Activated T-cell treated with anti-CD3 and anti-CD28 coated beads for 48 hours (primary cell): ENCODE results near the gene EIF4H.
"Not testable (repeated sequence)": the region's sequence is repeated elsewhere in the genome, so short reads cannot be mapped to it uniquely, and the experiment has no call there.

Source experiments
- DNase-seq: peaks from one replicate; pipeline ENCODE4 v3.0.0-alpha.2; 2020; ENCODE audit warnings: low read depth

EIF4H gene

GRCh38 chr7:74224907-74225306, 50.8 kb downstream of the EIF4H start:
- not testable (repeated sequence) for DNase-seq

DNA sequence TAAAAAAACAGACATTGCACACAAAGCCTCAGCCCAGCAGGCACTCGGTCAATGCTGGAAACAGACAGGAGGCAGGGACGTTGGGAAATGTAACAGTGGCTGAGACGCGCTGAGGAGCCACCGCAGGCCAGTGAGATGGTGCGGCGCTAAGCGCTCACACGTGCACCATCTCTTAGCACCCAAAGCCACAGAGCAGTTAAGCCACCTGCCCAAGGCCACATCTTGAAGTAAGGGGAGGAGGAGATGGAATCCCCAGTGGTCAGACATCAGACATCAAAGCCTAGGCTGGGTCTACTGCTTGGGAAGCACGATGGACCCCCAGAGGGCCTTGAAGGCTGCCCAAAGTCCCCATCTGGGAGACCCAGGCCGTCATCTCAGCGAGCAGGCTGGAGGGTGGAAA, 51.2 kb downstream of the EIF4H start:
- DNase-seq: no peak

- DNase-seq: no peak
Observed at GRCh38 chr7:74226633-74227032, 52.5 kb downstream of the EIF4H start.

DNA sequence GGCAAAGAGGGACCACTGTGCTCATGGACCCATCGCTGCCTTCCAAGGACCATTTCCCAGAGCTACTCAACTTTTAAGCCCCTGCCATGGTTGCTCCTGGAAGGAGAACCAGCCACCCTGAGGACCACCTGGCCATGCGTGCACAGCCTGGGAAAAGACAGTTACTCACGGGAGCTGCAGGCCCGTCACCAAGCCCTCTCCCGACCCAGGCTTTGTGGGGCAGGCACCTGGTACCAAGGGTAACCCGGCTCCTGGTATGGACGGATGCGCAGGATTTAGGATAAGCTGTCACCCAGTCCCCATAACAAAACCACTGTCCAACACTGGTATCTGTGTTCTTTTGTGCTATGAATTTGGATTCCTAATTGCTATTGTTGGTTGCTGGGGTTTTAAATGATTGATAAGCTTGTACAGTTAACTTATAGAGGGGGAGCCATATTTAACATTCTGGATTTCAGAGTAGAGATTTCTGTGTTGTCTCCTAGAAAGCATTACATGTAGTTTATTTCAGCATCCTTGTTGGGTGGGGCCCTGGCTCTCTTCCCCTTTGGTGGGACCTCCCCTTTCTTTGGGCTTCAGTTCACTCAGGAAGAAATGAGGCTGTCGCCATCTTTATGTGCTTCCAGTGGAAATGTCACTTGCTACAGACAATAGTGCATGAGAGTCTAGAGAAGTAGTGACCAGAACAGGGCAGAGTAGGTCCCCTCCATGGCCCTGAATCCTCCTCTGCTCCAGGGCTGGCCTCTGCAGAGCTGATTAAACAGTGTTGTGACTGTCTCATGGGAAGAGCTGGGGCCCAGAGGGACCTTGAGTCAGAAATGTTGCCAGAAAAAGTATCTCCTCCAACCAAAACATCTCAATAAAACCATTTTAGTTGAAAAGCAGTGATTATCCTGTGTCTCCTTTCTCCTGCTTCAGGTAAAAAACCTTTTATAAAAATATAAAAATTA, 55.1 kb downstream of the EIF4H start:
- DNase-seq: no peak

DNA sequence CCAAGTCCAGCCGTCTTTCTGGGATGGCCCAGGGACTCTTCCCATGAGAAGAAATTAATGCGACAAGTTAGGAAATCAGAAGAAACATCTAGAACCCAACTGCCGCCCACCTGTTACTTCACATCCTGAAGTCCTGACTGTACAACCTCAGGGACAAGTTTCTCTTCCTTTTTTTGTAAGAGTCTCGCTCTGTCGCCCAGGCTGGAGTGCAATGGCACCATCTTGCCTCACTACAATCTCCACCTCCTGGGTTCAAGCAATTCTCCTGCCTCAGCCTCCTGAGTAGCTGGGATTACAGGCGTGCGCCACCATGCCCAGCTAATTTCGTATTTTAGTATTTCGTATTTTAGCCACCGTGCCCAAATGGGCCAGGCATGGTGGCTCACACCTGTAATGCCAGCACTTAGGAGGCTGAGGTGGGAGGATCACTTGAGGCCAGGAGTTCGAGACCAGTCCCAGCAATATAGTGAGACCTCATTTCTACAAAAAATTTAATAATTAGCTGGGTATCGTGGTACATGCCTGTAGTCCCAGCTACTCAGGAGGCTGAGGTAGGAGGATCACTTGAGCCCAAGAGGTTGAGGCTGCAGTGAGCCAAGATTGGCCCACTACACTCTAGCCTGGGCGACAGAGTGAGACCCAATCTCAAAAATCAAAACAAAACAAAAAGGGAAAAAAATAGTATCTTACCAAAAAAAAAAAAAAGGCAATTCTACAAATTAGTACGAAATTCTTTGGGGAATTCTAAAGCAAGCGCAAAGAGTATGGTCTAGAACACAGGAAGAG, 56.5 kb downstream of the EIF4H start:
- DNase-seq: no peak

GRCh38 chr7:74231232-74231590, 57.1 kb downstream of the EIF4H start:
- DNase-seq: no peak

- DNase-seq: no peak
Observed at GRCh38 chr7:74233655-74234285, 59.6 kb downstream of the EIF4H start.

DNA sequence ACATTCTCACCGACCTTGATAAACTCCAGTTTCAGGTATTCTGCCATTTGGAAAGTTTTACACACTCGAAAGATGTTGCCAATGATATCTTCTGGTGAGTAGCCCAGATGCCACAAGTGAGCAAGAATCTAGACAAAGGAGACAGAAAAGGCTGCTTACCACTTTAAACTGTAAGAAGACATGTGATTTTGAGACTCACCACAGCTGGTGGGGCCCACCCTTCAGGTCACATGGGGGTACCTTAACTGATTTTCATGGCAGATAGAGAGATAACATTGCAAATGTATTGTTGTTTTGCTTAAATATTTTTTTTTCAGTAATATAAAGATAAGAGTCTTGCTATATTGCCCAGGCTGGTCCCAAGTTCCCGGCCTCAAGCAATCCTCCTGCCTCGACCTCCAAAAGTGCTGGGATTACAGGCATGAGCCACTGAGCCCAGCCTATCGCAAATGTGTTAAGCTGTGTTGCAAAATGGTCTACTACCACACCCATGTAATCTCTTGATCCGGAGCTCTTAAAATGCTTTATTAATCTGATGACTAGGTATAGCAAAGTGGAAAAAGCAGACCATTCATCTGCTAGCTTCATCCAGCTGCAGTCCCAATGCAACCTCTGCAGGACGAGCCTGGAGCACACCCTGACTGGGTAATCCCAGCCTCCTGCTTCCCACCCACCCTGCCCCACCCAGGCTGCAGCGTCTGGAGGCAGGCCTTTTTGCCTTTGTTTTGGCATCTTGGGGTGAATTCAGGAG, 61.5 kb downstream of the EIF4H start:
- DNase-seq: no peak

DNA sequence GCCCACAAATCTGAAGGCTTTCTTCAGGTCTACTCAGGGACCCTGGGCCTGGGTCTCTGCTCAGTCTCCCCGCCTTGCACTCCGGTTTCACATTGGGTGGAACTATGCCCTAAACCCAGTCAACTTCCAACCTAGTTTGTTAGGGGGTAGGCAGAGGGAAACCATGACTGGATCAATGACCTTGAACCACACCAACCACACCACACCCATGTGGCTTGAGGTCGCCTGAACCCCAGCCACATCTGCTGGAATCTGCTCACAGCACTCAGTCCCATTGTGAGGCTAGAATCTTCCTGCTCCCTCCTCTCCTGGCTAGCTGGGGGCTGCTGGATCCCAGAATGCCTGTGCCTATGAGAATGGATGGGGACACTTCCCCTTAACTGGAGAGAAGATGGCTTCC, 62.1 kb downstream of the EIF4H start:
- DNase-seq: no peak

- no peak for DNase-seq
Observed at GRCh38 chr7:74240482-74240881, 66.3 kb downstream of the EIF4H start.

GRCh38 chr7:74242122-74242443, 67.9 kb downstream of the EIF4H start:
- no peak for DNase-seq

DNA sequence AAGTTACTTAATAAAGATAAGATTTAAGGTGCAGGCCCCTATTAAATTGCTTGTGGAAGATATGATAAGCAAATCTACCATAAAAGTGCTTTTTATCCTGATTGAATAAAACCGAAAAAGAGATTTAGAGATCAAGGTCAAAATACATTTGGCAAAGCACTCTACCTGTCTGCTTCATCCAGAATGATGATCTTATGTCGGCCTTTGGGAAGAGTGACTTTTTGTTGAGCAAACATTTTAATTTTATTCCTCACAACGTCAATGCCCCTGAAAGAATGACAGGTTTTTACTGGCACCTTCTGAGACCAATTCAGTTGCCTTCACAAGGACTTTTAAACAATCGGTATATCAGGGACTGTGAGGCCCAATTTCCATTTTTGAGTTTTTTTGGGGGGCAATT, 72.3 kb downstream of the EIF4H start:
- no peak for DNase-seq
